H1 (cell line): ENCODE data around the gene NTPCR. TPM values are rescaled to one million over a fixed set of nuclear protein-coding genes. Genes with fewer than 3 reads are reported as not detected.

Source experiments
- CTCF ChIA-PET: fragments of 300-600 bp; sonication (Branson Sonifier 250); formaldehyde crosslinking; loops from one replicate; lab custom pipeline; 2021; ENCODE audit not compliant: partially characterized antibody; lab: Charles Lee
- POLR2A ChIA-PET: fragments of 300-600 bp; sonication (Branson Sonifier 250); formaldehyde crosslinking; loops from one replicate; lab custom pipeline; 2021; ENCODE audit warnings: inconsistent platforms; ENCODE audit not compliant: partially characterized antibody; lab: Charles Lee
- DNase-seq, 2 experiments: peaks; one replicate each; pipeline versions ENCODE4 v3.0.0 to v3.0.0-alpha.2; 2010 to 2022; ENCODE audit warnings: low spot score in 2 of 2, low read depth in 1 of 2, mixed read lengths in 1 of 2
- FAIRE-seq: peaks from 2 replicates; lab custom pipeline; 2011; peaks lifted over from hg19 to GRCh38; lab: Jason Lieb, UNC
- H2AFZ ChIP-seq: 2 replicates; pipeline ENCODE4 v1.8.1; 2012; ENCODE audit warnings: low read length, inconsistent platforms
- H2AK5ac ChIP-seq: 2 replicates; pipeline ENCODE4 v1.6.1; 2013; ENCODE audit warnings: low read depth, low read length
- H2BK120ac ChIP-seq: replicated peaks from 2 replicates; pipeline ENCODE3; 2013; ENCODE audit warnings: low read depth, low read length, inconsistent platforms
- H2BK12ac ChIP-seq: 2 replicates; pipeline ENCODE4 v1.6.1; 2013; ENCODE audit warnings: low read depth, low read length
- H2BK15ac ChIP-seq: 2 replicates; pipeline ENCODE4 v1.6.1; 2013; ENCODE audit warnings: low read length
- H2BK20ac ChIP-seq: 2 replicates; pipeline ENCODE4 v1.6.1; 2013; ENCODE audit warnings: low read length
- H2BK5ac ChIP-seq: 2 replicates; pipeline ENCODE4 v1.6.1; 2013; ENCODE audit warnings: low read depth, low read length
- H3K14ac ChIP-seq: 2 replicates; pipeline ENCODE4 v1.6.1; 2013; ENCODE audit warnings: inconsistent platforms; ENCODE audit not compliant: insufficient read length
- H3K18ac ChIP-seq: 2 replicates; pipeline ENCODE4 v1.6.1; 2013; ENCODE audit warnings: low read length; ENCODE audit errors: extremely low read depth
- H3K23ac ChIP-seq: 2 replicates; pipeline ENCODE4 v1.6.1; 2013; ENCODE audit warnings: inconsistent platforms; ENCODE audit not compliant: insufficient read length
- H3K23me2 ChIP-seq: 2 replicates; pipeline ENCODE4 v1.6.1; 2013; ENCODE audit warnings: low read depth, low read length
- H3K27ac ChIP-seq: 2 replicates; pipeline ENCODE4 v1.6.1; 2011; ENCODE audit warnings: low read depth, low read length, inconsistent platforms
- H3K27me3 ChIP-seq, 4 experiments: replicated peaks in 1 of 4; 1 replicate in 1 of 4; 2 replicates in 3 of 4; pipeline versions ENCODE4 v1.6.1 to v1.8.1; 2011 to 2013; ENCODE audit warnings: low read length in 3 of 4, mild to moderate bottlenecking in 3 of 4, inconsistent platforms in 2 of 4, mixed read lengths in 2 of 4, moderate library complexity in 1 of 4; ENCODE audit not compliant: control insufficient read depth in 3 of 4, insufficient read depth in 3 of 4; ENCODE audit errors: extremely low read depth in 1 of 4
- H3K36me3 ChIP-seq, 4 experiments: 2 replicates each; pipeline versions ENCODE4 v1.6.1 to v1.8.1; 2011 to 2013; ENCODE audit warnings: mild to moderate bottlenecking in 4 of 4, low read length in 3 of 4, moderate library complexity in 2 of 4, control low read depth in 1 of 4, inconsistent platforms in 1 of 4; ENCODE audit not compliant: insufficient read depth in 4 of 4, control insufficient read depth in 2 of 4
- H3K4ac ChIP-seq: replicated peaks from 2 replicates; pipeline ENCODE3; 2013; ENCODE audit warnings: low read length, low read depth, mixed read lengths, inconsistent platforms; ENCODE audit not compliant: insufficient read length
- H3K4me1 ChIP-seq, 4 experiments: replicated peaks in 1 of 4; 1 replicate in 1 of 4; 2 replicates in 3 of 4; pipeline versions ENCODE4 v1.6.1 to v1.8.1; 2011 to 2013; ENCODE audit warnings: low read length in 3 of 4, inconsistent platforms in 2 of 4, mixed read lengths in 1 of 4; ENCODE audit not compliant: insufficient read depth in 4 of 4, control insufficient read depth in 3 of 4
- H3K4me2 ChIP-seq, 2 experiments: 2 replicates each; pipeline versions ENCODE4 v1.6.1 to v1.8.1; 2011 to 2013; ENCODE audit warnings: low read depth in 2 of 2, low read length in 2 of 2, control low read depth in 1 of 2, inconsistent platforms in 1 of 2, mild to moderate bottlenecking in 1 of 2; ENCODE audit not compliant: insufficient read depth in 1 of 2
- H3K4me3 ChIP-seq, 4 experiments: fragments of 200-600, 300-600 bp in 1 of 4; sonication (generic), shearing (Covaris generic), sonication (Bioruptor Twin) in 1 of 4; 2 replicates each; pipeline versions ENCODE4 v1.5.1 to v1.8.1; 2011 to 2016; ENCODE audit warnings: low read length in 4 of 4, low read depth in 3 of 4, control low read depth in 2 of 4, inconsistent platforms in 2 of 4, mild to moderate bottlenecking in 2 of 4, mixed read lengths in 1 of 4, moderate library complexity in 1 of 4; ENCODE audit not compliant: insufficient read depth in 2 of 4; ENCODE audit errors: extremely low read depth in 1 of 4
- H3K56ac ChIP-seq: replicated peaks from 2 replicates; pipeline ENCODE3; 2013; ENCODE audit warnings: low read depth, mild to moderate bottlenecking, mixed read lengths, low read length, inconsistent platforms; ENCODE audit not compliant: insufficient read length
- H3K79me1 ChIP-seq: 2 replicates; pipeline ENCODE4 v1.6.1; 2013; ENCODE audit warnings: low read depth, low read length, control low read depth
- H3K79me2 ChIP-seq, 2 experiments: 2 replicates each; pipeline versions ENCODE4 v1.6.1 to v1.8.1; 2012 to 2013; ENCODE audit warnings: low read length in 2 of 2, mild to moderate bottlenecking in 2 of 2, inconsistent platforms in 1 of 2; ENCODE audit not compliant: insufficient read depth in 2 of 2, control insufficient read depth in 1 of 2
- H3K9ac ChIP-seq, 4 experiments: replicated peaks in 1 of 4; 1 replicate in 1 of 4; 2 replicates in 3 of 4; pipeline versions ENCODE4 v1.6.1 to v1.8.1; 2011 to 2013; ENCODE audit warnings: low read depth in 3 of 4, low read length in 3 of 4, control low read depth in 2 of 4, mild to moderate bottlenecking in 2 of 4, moderate library complexity in 2 of 4, inconsistent platforms in 1 of 4; ENCODE audit errors: extremely low read depth in 1 of 4
- H3K9me3 ChIP-seq, 2 experiments: 2 replicates each; pipeline versions ENCODE4 v1.6.1 to v1.8.1; 2012 to 2013; ENCODE audit warnings: mild to moderate bottlenecking in 2 of 2, moderate library complexity in 2 of 2, control low read depth in 1 of 2, inconsistent platforms in 1 of 2, low read depth in 1 of 2, low read length in 1 of 2, mixed read lengths in 1 of 2; ENCODE audit not compliant: insufficient read depth in 2 of 2
- H4K20me1 ChIP-seq, 2 experiments: replicated peaks in 1 of 2; 2 replicates each; pipeline versions ENCODE3 to v1.8.1; 2011 to 2013; ENCODE audit warnings: inconsistent platforms in 2 of 2, low read length in 2 of 2, mild to moderate bottlenecking in 1 of 2; ENCODE audit not compliant: insufficient read depth in 2 of 2, control insufficient read depth in 1 of 2
- H4K5ac ChIP-seq: 2 replicates; pipeline ENCODE4 v1.6.1; 2013; ENCODE audit warnings: low read length, low read depth, mixed read lengths, inconsistent platforms; ENCODE audit not compliant: insufficient read length
- H4K8ac ChIP-seq: 2 replicates; pipeline ENCODE4 v1.8.0; 2013; ENCODE audit warnings: mild to moderate bottlenecking, moderate library complexity, low read length, inconsistent platforms; ENCODE audit not compliant: insufficient read depth; ENCODE audit errors: extremely low read depth
- H4K91ac ChIP-seq: replicated peaks from 2 replicates; pipeline ENCODE3; 2013; ENCODE audit warnings: low read length, mixed read lengths, inconsistent platforms; ENCODE audit not compliant: insufficient read length
- ASH2L ChIP-seq: fragments of 200-600, 300-600 bp; sonication (generic); IDR thresholded peaks from one replicate; pipeline ENCODE4 v1.7.1; 2017; ENCODE audit warnings: low read length
- CTBP2 ChIP-seq: IDR thresholded peaks from 2 replicates; pipeline ENCODE4 v1.7.0; 2011; ENCODE audit warnings: borderline replicate concordance, mild to moderate bottlenecking, moderate library complexity, mixed read lengths, low read length; ENCODE audit not compliant: insufficient read depth, insufficient read length
- HDAC6 ChIP-seq: IDR thresholded peaks from one replicate; pipeline ENCODE4 v1.7.1; 2012; ENCODE audit warnings: low read depth, mild to moderate bottlenecking, inconsistent platforms, low read length, moderate library complexity
- PHF8 ChIP-seq: fragments of 200-600 bp; sonication (generic); conservative IDR thresholded peaks from 2 replicates; pipeline ENCODE4 v1.7.1; 2012; ENCODE audit warnings: low read depth, mild to moderate bottlenecking, inconsistent platforms, low read length, moderate library complexity
- POU5F1 ChIP-seq: IDR thresholded peaks from 2 replicates; pipeline ENCODE4 v1.6.1; 2011; ENCODE audit warnings: low read depth, mild to moderate bottlenecking, low read length, moderate library complexity
- RAD21 ChIP-seq, 2 experiments: IDR thresholded peaks in 1 of 2; conservative IDR thresholded peaks in 1 of 2; 2 replicates each; pipeline ENCODE4 v1.6.1; 2011; ENCODE audit warnings: low read depth in 2 of 2, low read length in 2 of 2, improper control_type of control experiment in 1 of 2, inconsistent platforms in 1 of 2, mild to moderate bottlenecking in 1 of 2, moderate library complexity in 1 of 2
- RFX5 ChIP-seq: IDR thresholded peaks from 2 replicates; pipeline ENCODE4 v1.6.1; 2011; ENCODE audit warnings: low read depth, low read length, improper control_type of control experiment, borderline replicate concordance
- RXRA ChIP-seq: IDR thresholded peaks from 2 replicates; pipeline ENCODE4 v1.6.1; 2011; ENCODE audit warnings: low read depth, mild to moderate bottlenecking, low read length, moderate library complexity; ENCODE audit not compliant: insufficient read depth
- SAP30 ChIP-seq: fragments of 300-600 bp; sonication (generic); IDR thresholded peaks from 2 replicates; pipeline ENCODE4 v1.7.1; 2012; ENCODE audit warnings: low read length, moderate library complexity, mild to moderate bottlenecking, inconsistent platforms; ENCODE audit not compliant: insufficient read depth, insufficient replicate concordance
- SIX5 ChIP-seq: IDR thresholded peaks from 2 replicates; pipeline ENCODE4 v1.6.1; 2011; ENCODE audit warnings: mild to moderate bottlenecking, low read depth, low read length
- TCF12 ChIP-seq: IDR thresholded peaks from 2 replicates; pipeline ENCODE4 v1.6.1; 2011; ENCODE audit warnings: low read depth, mild to moderate bottlenecking, low read length
- WGBS, 2 experiments: shearing (Covaris generic) in 1 of 2; methylation state at CpG; one replicate each; pipeline versions ENCODE4 v1.1.6 to v1.1.7; 2013 to 2015; ENCODE audit warnings: low lambda C conversion rate in 2 of 2, mixed read lengths in 2 of 2, inconsistent platforms in 1 of 2, low coverage in 1 of 2, missing lambda C conversion rate in 1 of 2; ENCODE audit not compliant: insufficient replicate concordance in 2 of 2, insufficient coverage in 1 of 2, insufficient read length in 1 of 2; ENCODE audit errors: extremely low coverage in 1 of 2, missing lambda C conversion rate in 1 of 2; 5-methylcytosine and 5-hydroxymethylcytosine counted together
- polyA plus RNA-seq, 7 experiments: library from polyadenylated mRNA; depleted of rRNA in 3 of 7; stranded (reverse) in 5 of 7; unstranded in 2 of 7; fragments of >200 nt in 5 of 7; fragments of 200-250 nt in 2 of 7; gene quantifications; 1 replicate in 5 of 7; 2 replicates in 1 of 7; 4 replicates in 1 of 7; pipeline versions ENCODE4 v1.2.1 to v1.2.3, GENCODE V29; 2011 to 2013; ENCODE audit warnings: missing spikeins in 2 of 7, mixed read lengths in 2 of 7
- total RNA-seq: library from RNA; stranded (reverse); fragmentation: NEBNext Ultra II Directional; extraction: Animal tissue kit (Norgen Biotek cat#: 25700); gene quantifications from 2 replicates; pipeline ENCODE4 v1.2.1, GENCODE V29; 2021

NTPCR gene
- total and polyA plus RNA-seq, 2 of the 8 experiments (the other 6 are each of a cell fraction or from before 2014, with no cell fraction given) = 22.6 to 73.1 TPM

- Histone ChIP-seq H2AFZ (no peak overlapping the region), H3K27ac (no peak overlapping the region), H3K4ac (no peak overlapping the region), H3K9ac (no peak overlapping the region), H3K4me2 (no peak overlapping the region), H3K23ac (no peak overlapping the region), H4K5ac (no peak overlapping the region), H2BK5ac (no peak overlapping the region), H4K91ac (no peak overlapping the region), H2BK15ac (no peak overlapping the region), H2AK5ac (no peak overlapping the region), H2BK20ac (no peak overlapping the region), H4K20me1 (peaks cover under 1 to 2% of the 10 kb centered on the region in 2 experiments), H3K4me3 (no peak overlapping the region), H3K18ac (no peak overlapping the region), H3K36me3 (peaks cover 16 to 54% (median 39%) of the 10 kb centered on the region in 4 experiments; a peak in 7 of 8 replicates), H3K9me3 (no peaks in the 10 kb centered on the region), H3K27me3 (no peaks in the 10 kb centered on the region), H3K56ac (no peak overlapping the region), H3K79me1 (no peaks in the 10 kb centered on the region; the same call in 1 of the 2 replicates), H4K8ac (no peak overlapping the region), H2BK120ac (no peak overlapping the region), H3K4me1 (no peaks in the 10 kb centered on the region), H3K23me2 (no peaks in the 10 kb centered on the region), H2BK12ac (no peak overlapping the region), H3K79me2 (no peaks in the 10 kb centered on the region), H3K14ac (no peak overlapping the region)
- CTCF ChIA-PET = interaction anchor here (0.6 kb wide), 1 partner anchor 118 kb away, joined by 3 read pairs; no protein-coding TSS in a partner anchor
- FAIRE-seq (no peak), DNase-seq (no peak)
- POLR2A ChIA-PET = no interaction called here
- WGBS, 2 experiments = 94% methylated on average over 1 of the region's 2 CpGs; no CpG with 5 or more reads in 1 of the 2 experiments
- TF ChIP-seq RAD21 (IDR thresholded peaks at IDR 0.05 in 1 of 2, conservative IDR thresholded peaks at IDR 0.05 in 1 of 2; ENCODE audit: low read depth in 2 of 2, low read length in 2 of 2) (no peak), SIX5 (no peak), POU5F1 (no peak), CTBP2 (no peak), RXRA (no peak), HDAC6 (no peak), SAP30 (no peak), TCF12 (no peak), ASH2L (no peak), PHF8 (no peak), RFX5 (no peak)
Measured at GRCh38 chr1:232973652-232974611, 23.5 kb downstream of the NTPCR start.
